Stimulated activated CD4-positive, alpha-beta T cell treated with anti-CD3 and anti-CD28 coated beads, Interleukin-15, amount 100 ng/mL, for 1 hour (primary cell): Measurements from ENCODE around the gene COMMD6.
A peak's percentile ranks its signal among the peaks of the same experiment; 100 is the strongest.

ENCODE experiments used
- DNase-seq, 2 donors: peaks; one replicate each; pipeline ENCODE4 v3.0.0-alpha.2; 2020; ENCODE audit warnings: low read depth in 1 of 2, low spot score in 1 of 2

Gene COMMD6

DNA sequence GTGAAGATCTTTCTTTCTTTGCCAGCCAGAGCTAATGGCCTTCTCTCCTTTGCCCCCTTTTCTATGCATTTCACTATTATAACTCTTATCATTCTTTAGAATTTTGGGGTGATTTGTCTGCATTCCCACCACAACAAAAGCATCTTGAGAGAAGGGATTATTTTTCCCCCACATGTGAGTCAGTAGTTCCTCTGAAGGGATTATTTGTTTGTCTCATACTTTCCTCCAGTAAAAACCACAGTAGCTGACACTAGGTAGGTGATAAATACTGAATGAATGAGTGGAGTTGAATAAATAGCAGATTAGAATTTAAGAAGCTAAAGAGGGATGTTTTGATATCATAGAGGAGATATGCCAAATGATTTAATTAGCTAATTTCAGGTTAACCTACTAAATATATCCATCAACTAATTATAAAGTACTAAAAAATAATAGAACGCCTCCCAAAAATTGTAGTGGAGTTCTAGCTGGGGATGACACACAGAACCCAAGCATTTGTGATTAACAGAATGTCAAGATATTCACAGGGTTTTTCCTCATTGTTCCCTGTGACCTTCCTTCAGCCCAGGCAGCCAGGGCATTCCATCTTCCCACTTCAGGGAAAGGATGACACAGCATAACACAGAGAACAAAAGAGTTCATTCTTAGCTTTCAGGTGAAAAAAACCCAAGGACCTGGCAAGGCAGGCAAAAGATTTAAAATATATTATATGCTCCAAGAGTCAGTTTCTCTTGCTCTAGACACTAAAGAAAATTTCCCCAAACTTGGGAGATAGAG is 52.2 kb downstream of the COMMD6 start:
- no peak for DNase-seq

DNA sequence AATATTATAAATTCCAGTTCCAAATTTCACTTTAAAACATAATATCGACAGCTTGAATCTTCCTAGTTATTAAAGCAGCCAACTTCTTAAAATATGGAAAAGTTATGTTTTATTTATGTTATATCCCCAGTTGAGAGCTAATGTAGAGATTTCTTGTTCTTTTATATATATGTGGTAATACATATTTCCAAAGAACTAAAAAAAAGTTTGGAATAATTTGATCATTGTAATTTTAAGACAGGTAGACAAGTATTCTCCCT is 54.9 kb downstream of the COMMD6 start:
- DNase-seq, result no peak

DNA sequence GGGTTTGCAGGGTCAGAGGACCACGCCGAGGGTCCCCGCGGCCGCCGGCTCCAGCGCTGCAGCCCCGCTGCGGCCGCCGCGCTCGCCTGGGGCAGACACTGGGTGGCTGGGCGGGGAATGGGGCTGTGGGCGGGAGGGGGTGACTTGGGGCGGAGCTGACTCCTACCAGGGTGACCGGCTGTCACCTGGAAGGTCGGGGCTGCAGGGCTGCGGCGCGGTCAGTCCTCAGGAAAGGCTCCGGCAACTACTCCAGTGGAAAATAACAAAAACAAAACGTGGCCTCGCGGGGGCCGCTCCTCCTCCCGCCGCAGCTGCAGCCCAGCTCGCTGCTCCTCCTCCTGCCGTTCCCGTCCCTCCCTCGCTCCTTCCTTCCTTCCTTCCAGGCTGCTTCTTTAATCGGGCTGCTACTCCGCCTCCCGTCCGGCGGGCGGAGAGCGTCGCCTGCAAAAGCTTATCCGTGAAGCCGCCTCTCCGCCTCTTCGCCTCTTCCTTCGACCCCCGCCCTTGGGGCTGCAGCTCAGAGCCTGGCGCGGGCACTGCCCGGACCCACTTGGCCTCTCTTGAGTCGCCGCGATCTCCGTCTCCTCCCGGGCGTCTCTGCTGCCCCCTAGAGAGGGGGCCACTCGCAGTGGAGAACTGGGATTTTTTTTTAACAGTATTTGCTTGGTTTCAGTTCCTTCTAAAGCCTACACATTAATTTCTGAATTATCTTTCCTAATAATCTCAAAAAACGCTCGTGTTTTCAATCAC is 55.4 kb downstream of the COMMD6 start, which contains the start of gene TBC1D4:
TBC1D4 (minus strand) TSS at position 100 of the 750 bp plus-strand sequence. CDS start 402 bp downstream, outside the sequence.
- peak in 1 of 2 donors; percentile 17 for DNase-seq

DNA sequence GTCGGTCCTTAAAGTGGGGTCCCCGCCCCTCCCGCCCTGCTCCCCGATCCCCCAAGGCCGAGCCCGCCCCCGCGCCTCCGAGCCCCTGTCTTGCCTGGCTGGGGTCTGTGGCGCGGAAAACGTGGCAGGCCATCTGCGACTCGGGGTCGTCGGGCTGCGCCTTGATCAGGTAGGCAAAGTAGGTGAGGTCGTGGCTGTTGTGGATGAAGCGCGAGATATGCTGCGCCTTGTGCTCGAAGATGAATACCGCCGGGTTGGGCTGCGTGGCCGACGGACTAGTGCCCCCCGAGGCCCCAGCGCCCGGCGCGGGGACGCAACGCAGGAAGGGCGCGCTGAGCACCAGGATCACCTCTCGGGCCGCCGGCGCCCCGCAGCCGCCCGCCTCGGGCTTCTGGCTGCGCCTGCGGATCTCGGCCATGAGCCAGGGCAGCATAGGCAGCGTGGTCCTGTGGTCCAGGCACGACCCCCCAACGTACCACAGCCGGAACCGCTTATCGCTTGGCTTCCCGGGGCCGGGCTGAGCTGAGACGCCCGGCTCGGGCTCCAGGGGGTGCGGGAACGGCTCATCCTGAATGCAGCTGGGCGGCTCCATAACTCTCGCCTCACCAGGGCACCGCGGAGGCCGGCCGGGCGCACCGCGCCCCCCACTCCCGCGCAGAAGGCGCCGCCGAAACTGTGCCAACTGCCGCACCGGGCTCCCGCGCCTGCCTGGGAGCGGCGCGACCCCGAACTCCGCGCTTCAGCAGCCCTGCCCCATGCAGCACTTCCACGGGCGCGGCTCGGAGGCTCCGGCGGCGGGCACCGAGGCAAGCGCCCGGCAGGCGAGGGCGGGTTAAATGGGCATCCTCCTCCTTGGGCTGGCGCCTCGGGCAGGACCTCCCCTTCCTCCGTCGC is 56.2 kb downstream of the COMMD6 start:
- peak in 1 of 2 donors; percentile 1 for DNase-seq

DNA sequence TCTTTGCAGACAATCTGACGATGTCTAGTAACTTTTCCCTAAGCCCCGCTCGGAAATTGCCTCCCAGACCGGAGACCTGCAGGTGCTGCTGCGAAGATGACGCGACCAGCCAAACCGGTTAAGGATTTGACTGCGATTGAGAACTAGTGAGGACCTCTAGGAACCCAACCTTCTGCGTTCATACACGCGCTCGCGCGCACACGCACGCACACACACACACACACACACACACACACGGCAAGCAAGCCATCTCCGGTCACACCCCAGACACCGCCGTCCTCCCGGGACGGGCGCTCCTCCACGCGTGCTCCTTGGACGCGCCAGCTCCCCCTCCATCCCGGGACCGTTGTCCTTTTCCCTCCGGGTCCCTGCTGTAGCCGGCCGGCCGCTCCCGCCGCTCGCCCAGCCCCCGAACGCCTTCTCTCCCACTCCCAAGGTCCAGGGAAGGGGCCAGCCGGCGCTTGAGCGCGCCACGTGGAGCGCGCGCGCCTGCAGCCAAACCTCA is 56.9 kb downstream of the COMMD6 start:
- DNase-seq, result peak in 1 of 2 donors; percentile 3

DNA sequence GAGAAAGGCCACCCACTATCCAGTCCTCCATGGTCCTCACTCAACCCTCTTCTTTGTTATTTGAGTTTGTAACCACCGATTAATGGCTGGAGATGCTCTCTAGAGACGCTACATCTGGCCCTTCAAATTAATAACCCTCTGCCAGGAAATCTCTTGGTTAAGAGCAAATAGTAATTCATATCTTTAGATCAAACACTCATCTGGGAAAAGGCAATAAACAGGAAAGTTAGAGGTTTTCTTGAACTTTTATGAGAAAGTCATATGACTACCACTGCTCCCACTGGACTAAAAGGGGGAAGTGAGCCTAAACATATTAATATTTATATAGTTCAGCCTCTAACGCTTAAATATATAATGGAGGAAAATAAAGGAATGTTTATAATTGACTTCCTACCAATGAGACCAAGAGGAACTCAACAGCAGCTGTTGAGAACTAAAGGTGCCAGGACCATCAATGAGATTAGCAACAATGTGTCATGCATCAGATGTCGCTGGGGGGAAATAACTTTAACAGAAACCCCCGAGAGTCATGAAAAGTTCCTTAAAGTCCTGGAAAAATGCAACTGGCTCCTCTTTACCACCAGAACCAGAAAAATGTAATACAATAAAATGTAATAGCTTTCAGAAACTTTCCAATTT is 58.4 kb downstream of the COMMD6 start:
- DNase-seq, result no peak

DNA sequence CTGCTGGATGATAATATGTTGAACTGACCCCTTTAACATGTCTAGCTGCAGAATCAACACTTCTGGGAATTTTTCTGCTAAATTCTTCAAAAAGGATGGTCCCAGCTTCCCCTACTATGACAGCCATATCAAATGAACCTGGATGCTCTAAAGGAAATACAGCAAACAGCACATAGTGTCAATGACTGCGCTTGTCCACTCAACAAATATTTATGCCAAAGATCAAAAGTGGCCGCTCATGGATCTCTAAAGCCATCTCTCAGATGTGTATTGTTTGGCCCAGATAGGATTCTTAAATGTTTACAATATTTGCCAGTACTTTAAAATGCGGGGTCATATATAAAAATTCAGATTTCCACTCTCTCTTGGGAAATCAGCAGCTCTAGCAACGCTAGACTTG is 59.0 kb downstream of the COMMD6 start:
- DNase-seq, result no peak
